Astrocyte (in vitro differentiated cells and primary cell): Measurements from ENCODE around the gene GLRA3. TPM values are rescaled to one million over a fixed set of nuclear protein-coding genes. Genes with fewer than 3 reads are reported as not detected.
"Not testable (repeated sequence)": the region's sequence is repeated elsewhere in the genome, so short reads cannot be mapped to it uniquely, and the experiment has no call there.

ENCODE experiments used
- DNase-seq: peaks from one replicate; pipeline ENCODE4 v3.0.0-alpha.2; 2010; ENCODE audit warnings: low read depth
- FAIRE-seq: peaks from 2 replicates; lab custom pipeline; 2011; peaks lifted over from hg19 to GRCh38; lab: Jason Lieb, UNC
- H2AFZ ChIP-seq: 2 replicates; pipeline ENCODE4 v1.6.0; 2012; ENCODE audit warnings: low read depth, low read length, inconsistent platforms
- H3K27ac ChIP-seq: 2 replicates; pipeline ENCODE4 v1.5.1; 2011; ENCODE audit warnings: low read depth, low read length, inconsistent platforms
- H3K27me3 ChIP-seq: 2 replicates; pipeline ENCODE4 v1.6.0; 2011; ENCODE audit warnings: low read length, inconsistent platforms; ENCODE audit not compliant: insufficient read depth
- H3K36me3 ChIP-seq: 2 replicates; pipeline ENCODE4 v1.5.1; 2011; ENCODE audit warnings: low read length, inconsistent platforms; ENCODE audit not compliant: insufficient read depth
- H3K4me1 ChIP-seq: 2 replicates; pipeline ENCODE4 v1.5.1; 2011; ENCODE audit warnings: low read length, inconsistent platforms; ENCODE audit not compliant: insufficient read depth
- H3K4me2 ChIP-seq: 2 replicates; pipeline ENCODE4 v1.6.0; 2012; ENCODE audit warnings: low read length, inconsistent platforms
- H3K4me3 ChIP-seq: 2 replicates; pipeline ENCODE4 v1.5.1; 2011; ENCODE audit warnings: low read depth, mild to moderate bottlenecking, low read length, inconsistent platforms; ENCODE audit not compliant: insufficient read depth
- H3K79me2 ChIP-seq: 2 replicates; pipeline ENCODE4 v1.6.0; 2012; ENCODE audit warnings: mild to moderate bottlenecking, low read length, inconsistent platforms; ENCODE audit not compliant: insufficient read depth
- H3K9ac ChIP-seq: 2 replicates; pipeline ENCODE4 v1.6.0; 2012; ENCODE audit warnings: mild to moderate bottlenecking, low read length, inconsistent platforms
- H3K9me3 ChIP-seq: 2 replicates; pipeline ENCODE4 v1.5.1; 2012; ENCODE audit warnings: low read depth, mild to moderate bottlenecking, low read length, inconsistent platforms; ENCODE audit not compliant: insufficient read depth
- H4K20me1 ChIP-seq: 2 replicates; pipeline ENCODE4 v1.6.0; 2012; ENCODE audit warnings: low read length, inconsistent platforms; ENCODE audit not compliant: insufficient read depth
- H3K27ac Mint-ChIP-seq: one replicate; pipeline ENCODE4 v1.8.0; 2021; ENCODE audit warnings: mild to moderate bottlenecking, mixed read lengths; ENCODE audit not compliant: unreplicated experiment
- H3K27me3 Mint-ChIP-seq: one replicate; pipeline ENCODE4 v1.8.0; 2021; ENCODE audit warnings: low read depth, mixed read lengths; ENCODE audit not compliant: unreplicated experiment
- H3K36me3 Mint-ChIP-seq: one replicate; pipeline ENCODE4 v1.8.0; 2021; ENCODE audit warnings: low read depth, mixed read lengths; ENCODE audit not compliant: unreplicated experiment
- H3K4me1 Mint-ChIP-seq: one replicate; pipeline ENCODE4 v1.8.0; 2021; ENCODE audit warnings: low read depth, mixed read lengths; ENCODE audit not compliant: unreplicated experiment
- H3K4me3 Mint-ChIP-seq: one replicate; pipeline ENCODE4 v1.8.0; 2021; ENCODE audit warnings: mild to moderate bottlenecking, moderate library complexity, mixed read lengths; ENCODE audit not compliant: unreplicated experiment
- H3K9me3 Mint-ChIP-seq: one replicate; pipeline ENCODE4 v1.8.0; 2021; ENCODE audit warnings: mild to moderate bottlenecking, mixed read lengths; ENCODE audit not compliant: unreplicated experiment
- CTCF ChIP-seq: IDR thresholded peaks from 2 replicates; pipeline ENCODE4 v1.5.1; 2011; ENCODE audit warnings: low read depth, mild to moderate bottlenecking, inconsistent platforms, low read length, moderate library complexity; ENCODE audit not compliant: insufficient read depth
- EZH2 ChIP-seq: IDR thresholded peaks from 2 replicates; pipeline ENCODE4 v1.6.1; 2012; ENCODE audit warnings: mild to moderate bottlenecking, low read length, inconsistent platforms; ENCODE audit not compliant: insufficient read depth
- total RNA-seq: library from RNA; stranded (reverse); gene quantifications from 2 replicates; pipeline ENCODE4 v1.2.1, GENCODE V29; 2021

GLRA3 gene
- total RNA-seq, 1 donor from 2014 or later, result not detected

DNA sequence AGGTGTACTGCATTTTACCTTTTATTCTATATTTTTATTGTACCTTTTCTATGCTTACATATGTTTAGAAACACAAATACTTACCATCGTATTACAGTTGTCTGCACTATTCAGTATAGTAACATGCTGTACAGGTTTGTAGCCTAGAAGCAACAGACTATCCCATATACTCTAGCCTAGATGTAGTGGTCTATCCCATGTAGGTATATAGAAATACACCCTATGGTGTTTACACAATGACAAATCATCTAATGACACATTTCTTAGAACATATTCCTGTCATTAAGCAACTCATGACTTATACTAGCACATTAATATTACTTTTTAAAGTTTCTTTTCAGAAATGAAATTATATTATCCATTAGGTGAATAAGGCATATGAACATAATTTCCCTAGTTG lies 195.6 kb downstream of the GLRA3 start:
- H3K27ac ChIP-seq, result no peak overlapping the region

GRCh38 chr4:174631901-174632758 lies 196.9 kb downstream of the GLRA3 start:
- Mint-ChIP-seq H3K9me3 (no peaks in the 10 kb centered on the region), H3K36me3 (no peaks in the 10 kb centered on the region), H3K4me3 (no peak overlapping the region), H3K27ac (no peak overlapping the region), H3K4me1 (no peaks in the 10 kb centered on the region), H3K27me3 (no peaks in the 10 kb centered on the region)
- H3K4me2 ChIP-seq, result no peak overlapping the region
- H3K4me3 ChIP-seq, result no peak overlapping the region
- TF ChIP-seq EZH2 (no peak), CTCF (peak; percentile 77)
- no peaks in the 10 kb centered on the region for H3K9me3 ChIP-seq
- no peaks in the 10 kb centered on the region for H3K79me2 ChIP-seq
- H4K20me1 ChIP-seq, result no peaks in the 10 kb centered on the region
- no peaks in the 10 kb centered on the region for H3K4me1 ChIP-seq
- FAIRE-seq (no peak), DNase-seq (peak; percentile 12)
- H3K36me3 ChIP-seq, result no peaks in the 10 kb centered on the region
- no peak overlapping the region for H3K27ac ChIP-seq
- H3K9ac ChIP-seq, result no peak overlapping the region
- no peaks in the 10 kb centered on the region for H3K27me3 ChIP-seq
- H2AFZ ChIP-seq, result no peak overlapping the region

More for the DNA sequence above, 195.6 kb downstream of the GLRA3 start:
- Mint-ChIP-seq H3K27ac (no peak overlapping the region), H3K27me3 (no peaks in the 10 kb centered on the region), H3K4me3 (no peak overlapping the region), H3K9me3 (no peaks in the 10 kb centered on the region), H3K36me3 (no peaks in the 10 kb centered on the region), H3K4me1 (no peaks in the 10 kb centered on the region)
- Histone ChIP-seq H3K9ac (no peak overlapping the region), H3K4me1 (no peaks in the 10 kb centered on the region), H3K27me3 (no peaks in the 10 kb centered on the region), H3K4me3 (no peak overlapping the region), H3K4me2 (no peak overlapping the region), H4K20me1 (no peaks in the 10 kb centered on the region), H3K79me2 (no peaks in the 10 kb centered on the region), H3K9me3 (no peaks in the 10 kb centered on the region), H3K36me3 (no peaks in the 10 kb centered on the region), H2AFZ (no peak overlapping the region)
- TF ChIP-seq EZH2 (no peak), CTCF (no peak)
- FAIRE-seq (no peak), DNase-seq (no peak)

DNA sequence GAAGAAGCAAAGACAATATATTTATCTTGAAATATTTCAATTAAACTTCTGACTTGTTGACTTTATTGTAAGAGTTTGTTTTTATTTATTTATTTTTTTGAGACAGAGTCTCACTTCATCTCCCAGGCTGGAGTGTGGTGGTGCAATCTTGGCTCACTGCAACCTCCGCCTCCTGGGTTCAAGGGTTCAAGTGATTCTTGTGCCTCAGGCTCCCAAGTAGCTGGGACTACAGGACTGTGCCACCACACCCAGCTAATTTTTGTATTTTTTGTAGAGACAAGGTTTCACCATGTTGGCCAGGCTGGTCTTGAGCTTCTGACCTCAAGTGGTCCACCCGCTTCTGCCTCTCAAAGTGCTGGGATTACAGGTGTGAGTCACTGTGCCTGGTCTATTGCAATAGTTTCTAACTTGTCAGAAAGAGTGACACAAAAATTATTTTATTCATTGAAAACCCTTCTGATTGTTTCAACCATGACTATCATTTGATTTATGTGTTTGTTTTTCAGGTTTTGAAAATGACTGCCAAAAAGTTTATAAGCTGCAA lies 199.1 kb downstream of the GLRA3 start:
- not testable (repeated sequence) for FAIRE-seq

More for the DNA sequence above, 199.1 kb downstream of the GLRA3 start:
- not testable (repeated sequence) for H3K4me1 ChIP-seq, H3K27ac Mint-ChIP-seq, H3K4me2 ChIP-seq, H3K4me3 ChIP-seq, H2AFZ ChIP-seq, H3K4me3 Mint-ChIP-seq, H3K36me3 Mint-ChIP-seq, H3K27me3 Mint-ChIP-seq, H3K4me1 Mint-ChIP-seq, H3K27me3 ChIP-seq, H3K79me2 ChIP-seq, H3K9ac ChIP-seq, H3K36me3 ChIP-seq, H4K20me1 ChIP-seq, DNase-seq, H3K9me3 Mint-ChIP-seq, H3K9me3 ChIP-seq, H3K27ac ChIP-seq
